Naive B cell (primary cell): ENCODE results near the gene GPR31. TPM values are rescaled to one million over a fixed set of nuclear protein-coding genes. Genes with fewer than 3 reads are reported as not detected.
A peak's percentile ranks its signal among the peaks of the same experiment; 100 is the strongest.

ENCODE experiments used
- ATAC-seq, 2 donors: fragments of 150-1000 bp; cut with Tn5 transposase; 2 replicates each; pipeline ENCODE4 v1.10.0; 2021; ENCODE audit warnings: low read depth in 2 of 2, mild to moderate bottlenecking in 2 of 2, moderate library complexity in 2 of 2
- DNase-seq: peaks from one replicate; pipeline ENCODE4 v3.0.0; 2022
- H3K27ac Mint-ChIP-seq, 6 donors: one replicate each; pipeline ENCODE4 v1.8.0; 2020 to 2022; ENCODE audit warnings: mild to moderate bottlenecking in 6 of 6, mixed read lengths in 6 of 6, moderate library complexity in 5 of 6, inconsistent platforms in 2 of 6
- H3K27me3 Mint-ChIP-seq, 3 donors: one replicate each; pipeline ENCODE4 v1.8.0; 2021 to 2022; ENCODE audit warnings: mixed read lengths in 3 of 3, mild to moderate bottlenecking in 1 of 3
- H3K36me3 Mint-ChIP-seq, 2 donors: one replicate each; pipeline ENCODE4 v1.8.0; 2020 to 2022; ENCODE audit warnings: mixed read lengths in 2 of 2, inconsistent platforms in 1 of 2, mild to moderate bottlenecking in 1 of 2
- H3K4me1 Mint-ChIP-seq, 3 donors: one replicate each; pipeline ENCODE4 v1.8.0; 2020 to 2022; ENCODE audit warnings: mixed read lengths in 3 of 3, inconsistent platforms in 1 of 3, mild to moderate bottlenecking in 1 of 3, moderate library complexity in 1 of 3
- H3K4me3 Mint-ChIP-seq, 8 donors: one replicate each; pipeline ENCODE4 v1.8.0; 2020 to 2022; ENCODE audit warnings: mild to moderate bottlenecking in 8 of 8, mixed read lengths in 8 of 8, moderate library complexity in 8 of 8, inconsistent platforms in 2 of 8
- H3K9me3 Mint-ChIP-seq, 7 donors: one replicate each; pipeline ENCODE4 v1.8.0; 2020 to 2022; ENCODE audit warnings: mixed read lengths in 7 of 7, mild to moderate bottlenecking in 5 of 7, inconsistent platforms in 2 of 7, moderate library complexity in 1 of 7
- polyA plus RNA-seq, 6 donors: library from polyadenylated mRNA; unstranded; fragments of 300-500 nt; fragmentation: Illumina TruSeq; gene quantifications; one replicate each; pipeline ENCODE4 v1.2.3, GENCODE V29; 2021; ENCODE audit warnings: low read depth in 6 of 6

GPR31 gene
- polyA plus RNA-seq, 6 donors from 2014 or later, result not detected

DNA sequence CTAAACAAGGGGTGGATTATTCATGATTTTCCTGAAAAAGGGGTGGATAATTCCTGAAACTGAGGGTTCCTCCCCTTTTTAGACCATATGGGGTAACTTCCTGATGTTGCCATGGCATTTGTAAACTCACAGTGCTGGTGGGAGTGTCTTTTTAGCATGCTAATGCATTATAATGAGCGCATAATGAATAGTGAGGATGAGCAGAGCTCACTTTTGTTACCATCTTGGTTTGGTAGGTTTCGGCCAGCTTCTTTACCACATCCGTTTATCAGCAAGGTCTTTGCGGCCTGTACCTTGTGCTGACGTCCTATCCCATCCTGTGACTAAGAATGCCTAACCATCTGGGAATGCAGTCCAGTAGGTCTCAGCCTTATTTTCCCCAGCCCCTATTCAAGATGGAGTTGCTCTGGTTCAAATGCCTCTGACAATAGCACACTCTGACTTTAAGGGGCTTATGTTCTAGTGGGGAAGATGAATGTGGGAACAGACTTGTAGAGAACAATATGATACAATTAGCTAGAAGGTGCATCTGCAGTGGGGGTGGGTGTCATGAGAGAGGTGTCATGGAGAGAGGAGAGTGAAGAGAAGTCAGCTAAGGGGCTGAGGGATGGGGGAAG, 4.2 kb upstream of the GPR31 start:
- ATAC-seq, result no peak
- no peaks in the 10 kb centered on the region for H3K27me3 Mint-ChIP-seq

DNA sequence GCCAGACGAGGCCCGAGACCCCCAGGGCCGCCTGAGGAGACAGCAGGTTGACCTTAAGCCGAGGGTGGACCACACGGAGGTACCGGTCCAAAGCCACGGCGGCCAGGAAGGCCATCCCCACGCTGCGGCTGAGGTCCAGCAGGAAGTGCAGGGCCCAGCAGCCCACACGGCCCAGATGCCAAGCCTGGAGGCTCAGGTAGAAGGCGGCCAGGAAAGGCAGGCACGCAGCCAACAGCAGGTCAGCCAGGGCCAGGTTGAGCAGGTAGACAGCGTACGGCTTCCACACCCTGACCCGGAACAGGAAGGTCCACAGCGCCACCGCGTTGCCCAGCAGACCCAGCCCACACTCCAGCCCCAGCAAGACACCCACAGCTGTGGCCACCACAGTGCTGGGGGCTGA, 366 bp downstream of the GPR31 start:
- H3K4me1 Mint-ChIP-seq, result peaks cover 7 to 34% (median 12%) of the 10 kb centered on the region in 3 donors
- H3K9me3 Mint-ChIP-seq, result no peaks in the 10 kb centered on the region
- H3K4me3 Mint-ChIP-seq, result peak overlapping the region in 2 of 8 donors; percentile 29 to 69

More for the DNA sequence above, 4.2 kb upstream of the GPR31 start:
- peaks cover 0 to 8% of the 10 kb centered on the region in 2 donors for H3K36me3 Mint-ChIP-seq
- H3K4me1 Mint-ChIP-seq, result peaks cover 0 to 13% (median 6%) of the 10 kb centered on the region in 3 donors
- no peaks in the 10 kb centered on the region for H3K9me3 Mint-ChIP-seq
- no peak for DNase-seq
- H3K4me3 Mint-ChIP-seq, result no peak overlapping the region
- no peak overlapping the region for H3K27ac Mint-ChIP-seq

DNA sequence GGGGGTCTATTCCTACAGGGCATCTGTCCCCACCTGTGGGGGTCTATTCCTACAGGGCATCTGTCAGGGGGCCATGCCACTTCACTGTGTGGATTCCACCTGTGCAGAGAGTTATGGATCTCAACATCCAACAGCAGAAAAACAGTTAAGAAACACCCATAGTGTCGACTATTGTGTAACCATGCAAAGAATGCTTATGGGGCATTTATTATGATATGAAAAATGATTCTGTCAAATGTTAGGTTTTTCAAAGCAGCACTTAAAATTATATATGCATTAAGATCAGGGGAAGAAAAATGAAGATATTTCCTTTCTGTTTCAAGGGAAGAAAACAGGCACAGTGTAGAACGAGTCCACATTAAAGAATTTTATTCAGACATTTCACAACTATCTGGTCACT, 2.9 kb downstream of the GPR31 start:
- peak overlapping the region in 1 of 8 donors; percentile 48 for H3K4me3 Mint-ChIP-seq
- no peaks in the 10 kb centered on the region for H3K36me3 Mint-ChIP-seq
- ATAC-seq, result no peak
- no peaks in the 10 kb centered on the region for H3K9me3 Mint-ChIP-seq
- peak overlapping the region in 2 of 6 donors; percentile 28 to 89 for H3K27ac Mint-ChIP-seq
- no peaks in the 10 kb centered on the region for H3K27me3 Mint-ChIP-seq
- DNase-seq, result no peak
- peaks cover 12 to 49% (median 19%) of the 10 kb centered on the region in 3 donors for H3K4me1 Mint-ChIP-seq

More for the DNA sequence above, 366 bp downstream of the GPR31 start:
- H3K27ac Mint-ChIP-seq, result peak overlapping the region in 3 of 6 donors; percentile 22 to 94 (median 40)
- H3K36me3 Mint-ChIP-seq, result peaks cover 0 to 3% of the 10 kb centered on the region in 2 donors
- no peak for DNase-seq
- no peaks in the 10 kb centered on the region for H3K27me3 Mint-ChIP-seq
- no peak for ATAC-seq

DNA sequence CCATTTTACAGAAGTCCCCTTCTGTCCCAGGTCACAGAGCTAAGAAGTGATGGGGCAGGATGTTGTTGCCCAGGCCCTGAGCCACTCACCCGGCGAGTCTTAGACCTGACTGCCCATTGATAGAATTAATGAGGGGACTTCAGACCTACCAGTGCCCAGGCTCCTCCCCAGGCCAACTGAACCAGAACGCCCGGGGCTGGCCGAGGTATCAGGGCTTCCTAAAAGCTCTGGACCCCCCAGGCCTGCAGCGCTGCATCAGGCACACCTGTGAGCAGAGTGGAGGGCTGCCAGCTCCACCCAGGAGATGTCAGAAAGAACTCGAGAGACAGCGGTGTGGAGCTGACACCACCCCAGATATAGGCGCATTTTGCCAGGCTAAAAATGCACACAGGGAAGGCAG, 3.5 kb downstream of the GPR31 start:
- Mint-ChIP-seq H3K27me3 (no peaks in the 10 kb centered on the region), H3K27ac (peak overlapping the region in 1 of 6 donors; percentile 89), H3K4me3 (peak overlapping the region in 2 of 8 donors; percentile 19 to 57), H3K9me3 (no peaks in the 10 kb centered on the region), H3K4me1 (peaks cover 12 to 52% (median 19%) of the 10 kb centered on the region in 3 donors), H3K36me3 (no peaks in the 10 kb centered on the region)
- DNase-seq (no peak), ATAC-seq (no peak)

DNA sequence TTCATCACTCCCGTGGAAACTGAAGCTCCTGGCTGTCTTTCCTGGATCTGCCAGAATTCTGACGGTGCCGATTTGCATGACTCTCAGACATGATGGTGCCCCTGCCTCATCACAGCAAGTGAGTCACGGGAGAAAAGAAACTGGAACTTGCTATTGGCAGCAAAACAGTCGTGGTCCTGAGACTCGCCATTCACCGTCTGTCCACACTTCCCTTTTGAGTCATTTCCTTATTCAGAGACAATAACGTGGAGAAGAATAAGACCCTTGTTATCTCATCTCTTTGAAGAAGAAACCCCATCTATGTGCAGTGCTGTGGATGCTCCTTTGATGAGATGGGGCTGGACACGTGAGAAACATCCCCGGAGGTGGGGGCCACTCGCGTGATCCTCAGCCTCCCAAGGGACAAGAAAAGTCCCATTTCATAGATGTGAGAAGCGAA, 4.2 kb downstream of the GPR31 start:
- Mint-ChIP-seq H3K27me3 (no peaks in the 10 kb centered on the region), H3K4me1 (peaks cover 12 to 52% (median 19%) of the 10 kb centered on the region in 3 donors), H3K27ac (peak overlapping the region in 4 of 6 donors; percentile 7 to 89 (median 68)), H3K36me3 (no peaks in the 10 kb centered on the region), H3K4me3 (peak overlapping the region in 5 of 8 donors; percentile 57 to 73 (median 60)), H3K9me3 (no peaks in the 10 kb centered on the region)
- DNase-seq (peak; percentile 28), ATAC-seq (peak; percentile 37 to 68)

DNA sequence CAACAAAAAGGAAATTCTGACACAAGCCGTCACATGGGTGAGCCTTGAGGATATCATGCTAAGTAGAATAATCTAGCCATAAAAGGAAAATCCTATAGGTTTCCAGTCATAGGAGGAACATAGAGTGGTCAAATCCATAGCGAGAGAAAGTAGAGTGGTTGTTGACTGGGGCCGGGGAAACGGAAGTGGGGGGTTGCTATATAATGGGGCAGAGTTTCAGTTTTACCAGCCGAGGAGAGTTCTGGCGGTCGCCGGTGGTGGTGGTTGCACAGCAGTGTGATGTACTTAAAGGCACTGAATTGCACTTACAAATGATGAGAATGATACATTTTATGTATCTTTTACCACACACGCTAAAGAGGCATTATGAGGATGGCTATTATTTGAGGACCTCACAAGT, 4.9 kb downstream of the GPR31 start:
- H3K27ac Mint-ChIP-seq, result peak overlapping the region in 4 of 6 donors; percentile 23 to 89 (median 74)
- H3K27me3 Mint-ChIP-seq, result no peaks in the 10 kb centered on the region
- no peak for DNase-seq
- no peaks in the 10 kb centered on the region for H3K9me3 Mint-ChIP-seq
- H3K36me3 Mint-ChIP-seq, result no peaks in the 10 kb centered on the region
- peak in 1 of 2 donors; percentile 29 for ATAC-seq
- H3K4me1 Mint-ChIP-seq, result peaks cover 12 to 47% (median 16%) of the 10 kb centered on the region in 3 donors
- peak overlapping the region in 4 of 8 donors; percentile 18 to 74 (median 49) for H3K4me3 Mint-ChIP-seq

DNA sequence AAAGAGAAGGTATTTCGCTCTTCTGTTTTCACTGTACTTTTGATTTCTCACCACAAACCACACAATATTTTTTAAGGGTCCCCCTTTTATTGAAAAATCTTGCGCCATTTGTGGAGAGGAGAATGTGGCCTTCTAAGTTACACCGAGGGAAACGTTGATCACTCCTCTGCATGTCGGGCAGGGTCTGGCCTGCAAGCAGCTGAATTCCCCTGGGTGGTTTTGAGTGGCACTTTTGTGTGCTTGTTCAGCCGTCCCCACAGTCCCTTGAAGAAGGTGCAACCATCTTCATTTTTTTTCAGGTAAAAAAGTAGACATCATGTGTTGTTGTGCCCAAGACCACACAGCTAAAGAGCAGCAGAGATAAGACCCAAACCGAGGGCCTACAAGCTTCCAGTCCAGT, 6.1 kb downstream of the GPR31 start:
- Mint-ChIP-seq H3K27ac (peak overlapping the region in 5 of 6 donors; percentile 8 to 92 (median 76)), H3K4me1 (peaks cover 15 to 45% (median 17%) of the 10 kb centered on the region in 3 donors), H3K9me3 (no peaks in the 10 kb centered on the region), H3K27me3 (no peaks in the 10 kb centered on the region), H3K36me3 (no peaks in the 10 kb centered on the region), H3K4me3 (peak overlapping the region in 5 of 8 donors; percentile 1 to 89 (median 29))
- ATAC-seq (peak; percentile 21 to 24), DNase-seq (no peak)

DNA sequence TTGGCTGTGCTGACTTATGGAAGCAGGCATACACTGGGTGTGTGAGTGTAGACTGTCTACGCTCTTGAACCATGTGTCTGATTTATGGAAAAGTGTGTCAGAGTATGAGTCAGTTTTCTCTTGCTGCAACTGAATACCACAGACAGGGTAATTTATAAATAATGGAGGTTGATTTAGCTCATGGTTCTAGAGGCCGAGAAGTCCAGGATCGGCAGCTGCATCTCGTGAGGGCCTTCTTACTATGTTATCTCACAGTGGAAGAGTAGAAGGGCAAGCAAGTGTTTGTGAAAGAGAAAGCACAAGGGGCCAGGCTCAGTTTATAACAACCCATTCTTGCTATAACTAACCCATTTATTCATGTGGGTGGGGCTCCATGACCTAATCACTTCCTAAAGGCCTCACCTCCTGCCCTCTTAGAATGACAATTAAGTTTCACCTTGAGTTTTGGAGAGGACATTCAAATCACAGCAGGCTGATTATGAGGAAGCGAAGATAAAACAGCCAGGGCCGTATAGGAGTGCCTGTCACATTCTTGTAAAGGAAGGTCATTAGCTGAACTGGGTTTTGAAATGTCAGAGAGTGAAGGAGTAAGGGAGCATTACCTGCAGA, 6.7 kb downstream of the GPR31 start:
- Mint-ChIP-seq H3K4me1 (peaks cover 20 to 49% (median 20%) of the 10 kb centered on the region in 3 donors), H3K27ac (peak overlapping the region in 5 of 6 donors; percentile 22 to 92 (median 76)), H3K4me3 (peak overlapping the region in 6 of 8 donors; percentile 1 to 89 (median 27)), H3K27me3 (no peaks in the 10 kb centered on the region), H3K36me3 (no peaks in the 10 kb centered on the region), H3K9me3 (no peaks in the 10 kb centered on the region)
- DNase-seq, result no peak
- ATAC-seq, result peak; percentile 65 to 74

DNA sequence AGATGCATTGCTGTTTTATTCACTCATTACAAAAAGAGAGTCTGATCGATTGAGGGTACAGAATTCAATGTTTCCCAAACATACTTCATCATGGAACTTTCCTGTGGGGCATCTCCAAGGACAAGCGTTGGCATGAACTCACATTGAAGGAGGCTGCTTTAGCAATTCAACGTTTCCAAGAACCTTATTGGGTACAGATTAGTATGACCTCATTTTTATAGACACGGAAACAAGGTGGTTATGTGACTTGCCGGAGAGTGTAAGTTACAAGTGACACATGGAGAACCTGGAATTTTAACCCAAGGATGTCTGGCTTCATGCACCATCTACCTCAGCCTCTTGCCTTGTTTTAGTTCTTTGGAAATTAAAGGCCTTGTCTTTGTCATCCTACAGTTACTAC, 8.8 kb downstream of the GPR31 start:
- DNase-seq, result no peak
- H3K4me1 Mint-ChIP-seq, result peaks cover 27 to 50% (median 31%) of the 10 kb centered on the region in 3 donors

DNA sequence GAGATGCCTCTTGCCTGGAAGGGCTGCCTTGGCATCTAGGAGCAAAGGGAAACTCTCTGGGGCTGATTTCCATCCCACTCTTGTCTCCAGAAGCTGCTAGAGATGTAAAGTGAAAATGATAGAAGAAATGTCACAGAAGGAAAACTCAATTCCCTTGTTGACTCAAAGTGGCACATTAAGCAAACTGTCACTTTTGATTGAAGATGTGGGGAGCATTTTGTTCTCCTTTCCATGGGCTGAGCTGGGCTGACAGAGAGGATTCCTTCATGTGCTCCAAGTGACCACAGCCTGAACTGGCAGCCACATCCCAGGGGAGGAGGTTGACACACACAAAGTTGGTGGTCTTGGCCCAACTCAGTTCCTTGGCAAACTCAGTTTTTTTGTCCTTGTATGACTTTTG, 9.8 kb downstream of the GPR31 start:
- DNase-seq (no peak), ATAC-seq (no peak)
- no peaks in the 10 kb centered on the region for H3K9me3 Mint-ChIP-seq
- peaks cover 27 to 50% (median 31%) of the 10 kb centered on the region in 3 donors for H3K4me1 Mint-ChIP-seq
- peak overlapping the region in 1 of 8 donors; percentile 12 for H3K4me3 Mint-ChIP-seq
- no peaks in the 10 kb centered on the region for H3K36me3 Mint-ChIP-seq
- no peaks in the 10 kb centered on the region for H3K27me3 Mint-ChIP-seq
- no peak overlapping the region for H3K27ac Mint-ChIP-seq

More for the DNA sequence above, 8.8 kb downstream of the GPR31 start:
- Mint-ChIP-seq H3K4me3 (no peak overlapping the region), H3K9me3 (no peaks in the 10 kb centered on the region), H3K36me3 (no peaks in the 10 kb centered on the region), H3K27ac (no peak overlapping the region), H3K27me3 (no peaks in the 10 kb centered on the region)
- ATAC-seq, result no peak

DNA sequence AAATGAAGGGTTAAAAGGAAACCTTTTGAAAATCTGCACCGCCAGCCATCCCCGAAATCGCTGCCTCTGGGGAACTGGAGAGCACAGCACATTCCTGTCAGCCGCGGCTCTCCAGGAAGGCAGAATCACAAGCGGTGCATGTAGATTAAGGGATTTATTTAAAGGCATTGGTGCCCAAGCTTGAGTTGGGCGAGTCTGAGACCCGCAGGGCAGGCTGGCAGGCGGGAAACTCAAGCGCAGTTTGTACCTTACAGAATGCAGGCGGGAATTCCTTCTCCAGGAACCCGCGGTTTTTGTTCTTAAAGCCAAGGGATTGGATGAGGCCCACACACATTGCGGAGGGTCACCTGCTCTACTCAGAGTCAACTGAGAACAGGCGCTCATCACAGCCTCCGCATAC, 10.8 kb downstream of the GPR31 start:
- Mint-ChIP-seq H3K27ac (peak overlapping the region in 3 of 6 donors; percentile 10 to 79 (median 73)), H3K36me3 (no peaks in the 10 kb centered on the region)

DNA sequence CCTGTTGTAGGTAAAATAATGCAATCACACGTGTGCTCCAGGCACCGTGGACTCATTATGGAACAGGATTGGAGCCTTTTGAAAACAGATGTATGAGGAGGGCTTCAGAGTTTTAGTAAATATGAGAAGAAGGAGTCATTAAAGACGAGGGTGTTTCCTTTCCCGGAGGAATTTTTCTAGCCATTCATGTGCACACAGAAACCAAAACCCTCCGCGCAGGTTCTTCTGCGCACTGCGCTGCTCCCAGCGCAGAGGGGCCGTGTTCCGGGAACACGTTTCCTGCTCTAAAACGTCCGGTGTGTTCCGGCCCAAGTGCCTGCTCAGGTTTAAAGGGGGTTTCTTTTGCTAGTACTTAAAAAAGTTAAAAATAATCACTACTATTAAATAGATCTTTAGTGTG, 11.6 kb downstream of the GPR31 start:
- no peak for DNase-seq
- Mint-ChIP-seq H3K27ac (peak overlapping the region in 3 of 6 donors; percentile 60 to 79 (median 70)), H3K36me3 (no peaks in the 10 kb centered on the region), H3K27me3 (no peaks in the 10 kb centered on the region), H3K4me1 (peaks cover 30 to 55% (median 32%) of the 10 kb centered on the region in 3 donors), H3K4me3 (peak overlapping the region; percentile 30 to 91 (median 71)), H3K9me3 (no peaks in the 10 kb centered on the region)
- peak in 1 of 2 donors; percentile 38 for ATAC-seq

More for the DNA sequence above, 10.8 kb downstream of the GPR31 start:
- DNase-seq (no peak), ATAC-seq (no peak)
- Mint-ChIP-seq H3K27me3 (no peaks in the 10 kb centered on the region), H3K4me3 (peak overlapping the region; percentile 30 to 91 (median 71)), H3K9me3 (no peaks in the 10 kb centered on the region), H3K4me1 (peaks cover 26 to 55% (median 31%) of the 10 kb centered on the region in 3 donors)

DNA sequence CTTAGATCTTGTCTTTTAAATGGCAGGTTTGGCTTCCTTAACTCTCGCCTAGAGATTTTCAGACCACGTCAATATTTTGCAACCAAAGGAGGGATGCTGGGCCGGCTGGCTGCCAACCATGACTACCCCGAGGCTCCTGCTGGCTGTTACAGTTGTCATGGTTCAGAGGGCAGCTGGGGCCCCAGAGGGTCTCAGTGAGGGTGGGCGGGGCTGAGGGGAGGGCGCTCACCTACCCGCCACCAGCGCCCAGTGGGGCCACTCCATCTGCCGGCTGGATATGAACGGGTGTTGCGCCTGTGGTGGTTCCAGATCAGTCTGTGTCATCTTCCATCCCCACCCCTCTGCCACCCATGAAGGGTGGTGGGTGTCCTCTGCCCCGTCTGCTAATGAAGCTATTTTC, 12.3 kb downstream of the GPR31 start:
- ATAC-seq, result no peak

More for the DNA sequence above, 12.3 kb downstream of the GPR31 start:
- Mint-ChIP-seq H3K4me3 (peak overlapping the region in 5 of 8 donors; percentile 19 to 91 (median 68)), H3K27ac (peak overlapping the region in 3 of 6 donors; percentile 70 to 79 (median 76)), H3K36me3 (no peaks in the 10 kb centered on the region), H3K9me3 (no peaks in the 10 kb centered on the region), H3K27me3 (no peaks in the 10 kb centered on the region), H3K4me1 (peaks cover 35 to 57% (median 38%) of the 10 kb centered on the region in 3 donors)
- no peak for DNase-seq
